HepG2 (cell line): ENCODE data around the gene SUOX.

Source experiments
- ARNT ChIP-seq: fragments of 450-650 bp; IDR thresholded peaks from 2 replicates; pipeline ENCODE4 v1.6.1; 2017
- ATRX ChIP-seq: sonication (generic); formaldehyde crosslinking; IDR thresholded peaks from 2 replicates; pipeline ENCODE4 v1.4.0; 2020; ENCODE audit warnings: missing genetic modification reagents, borderline replicate concordance
- CREB1 ChIP-seq, 2 experiments: fragments of 450-650 bp in 1 of 2; IDR thresholded peaks; 2 replicates each; pipeline ENCODE4 v1.6.1; 2016 to 2017; ENCODE audit warnings: control low read depth in 1 of 2, mild to moderate bottlenecking in 1 of 2, missing compliant biosample characterization in 1 of 2, missing genetic modification characterization in 1 of 2
- CTCF ChIP-seq: sonication (generic); formaldehyde crosslinking; IDR thresholded peaks from 2 replicates; pipeline ENCODE4 v1.5.0; 2020; ENCODE audit warnings: mild to moderate bottlenecking, missing genetic modification reagents, moderate library complexity
- MAFK ChIP-seq, 2 experiments: IDR thresholded peaks in 1 of 2; conservative IDR thresholded peaks in 1 of 2; 2 replicates each; pipeline ENCODE4 v1.6.1; 2011; ENCODE audit warnings: improper control_type of control experiment in 2 of 2, low read length in 2 of 2
- TAF1 ChIP-seq: sonication (generic); formaldehyde crosslinking; IDR thresholded peaks from 2 replicates; pipeline ENCODE4 v1.4.0; 2020; ENCODE audit warnings: missing genetic modification reagents
- TBP ChIP-seq: sonication (generic); formaldehyde crosslinking; IDR thresholded peaks from 2 replicates; pipeline ENCODE4 v1.5.0; 2020; ENCODE audit warnings: missing genetic modification reagents
- TFAP4 ChIP-seq: sonication (generic); IDR thresholded peaks from 2 replicates; pipeline ENCODE4 v1.6.1; 2016; ENCODE audit warnings: low read depth, borderline replicate concordance
- THAP9 ChIP-seq: sonication (generic); formaldehyde crosslinking; IDR thresholded peaks from 2 replicates; pipeline ENCODE4; 2020; ENCODE audit warnings: missing genetic modification reagents, mild to moderate bottlenecking, borderline replicate concordance
- ZNF75D ChIP-seq: sonication (generic); formaldehyde crosslinking; IDR thresholded peaks from 2 replicates; pipeline ENCODE4 v1.8.1; 2023; ENCODE audit warnings: missing genetic modification reagents, mild to moderate bottlenecking, borderline replicate concordance
- TF ChIP-seq, protein P1 (sequence below): sonication (generic); formaldehyde crosslinking; IDR thresholded peaks from 2 replicates; pipeline ENCODE4 v1.4.0; 2020; ENCODE audit warnings: missing genetic modification reagents
- TF ChIP-seq, protein P2 (sequence below): sonication (generic); formaldehyde crosslinking; IDR thresholded peaks from 2 replicates; pipeline ENCODE4 v1.4.0; 2020; ENCODE audit warnings: low read depth, mild to moderate bottlenecking, missing genetic modification reagents
- TF ChIP-seq, protein P3 (sequence below): sonication (generic); formaldehyde crosslinking; IDR thresholded peaks from 2 replicates; pipeline ENCODE4 v1.4.0; 2020; ENCODE audit warnings: low read depth, missing genetic modification reagents
- TF ChIP-seq, protein P4 (sequence below): sonication (generic); formaldehyde crosslinking; IDR thresholded peaks from 2 replicates; pipeline ENCODE4 v1.4.0; 2020; ENCODE audit warnings: missing genetic modification reagents

GRCh38 chr12:56010111-56010570, 13.1 kb downstream of the SUOX start:
- peak; percentile 80 for TF ChIP-seq TFAP4
- no peak for TF ChIP-seq ZNF75D (CRISPR knock-in tag)
- TF ChIP-seq CTCF (CRISPR knock-in tag): no peak
- TF ChIP-seq TAF1 (CRISPR knock-in tag): no peak
- TF ChIP-seq MAFK (conservative IDR thresholded peaks at IDR 0.05 in 1 of 2, IDR thresholded peaks at IDR 0.05 in 1 of 2; ENCODE audit: low read length in 2 of 2): no peak
- TF ChIP-seq, protein P1, sequence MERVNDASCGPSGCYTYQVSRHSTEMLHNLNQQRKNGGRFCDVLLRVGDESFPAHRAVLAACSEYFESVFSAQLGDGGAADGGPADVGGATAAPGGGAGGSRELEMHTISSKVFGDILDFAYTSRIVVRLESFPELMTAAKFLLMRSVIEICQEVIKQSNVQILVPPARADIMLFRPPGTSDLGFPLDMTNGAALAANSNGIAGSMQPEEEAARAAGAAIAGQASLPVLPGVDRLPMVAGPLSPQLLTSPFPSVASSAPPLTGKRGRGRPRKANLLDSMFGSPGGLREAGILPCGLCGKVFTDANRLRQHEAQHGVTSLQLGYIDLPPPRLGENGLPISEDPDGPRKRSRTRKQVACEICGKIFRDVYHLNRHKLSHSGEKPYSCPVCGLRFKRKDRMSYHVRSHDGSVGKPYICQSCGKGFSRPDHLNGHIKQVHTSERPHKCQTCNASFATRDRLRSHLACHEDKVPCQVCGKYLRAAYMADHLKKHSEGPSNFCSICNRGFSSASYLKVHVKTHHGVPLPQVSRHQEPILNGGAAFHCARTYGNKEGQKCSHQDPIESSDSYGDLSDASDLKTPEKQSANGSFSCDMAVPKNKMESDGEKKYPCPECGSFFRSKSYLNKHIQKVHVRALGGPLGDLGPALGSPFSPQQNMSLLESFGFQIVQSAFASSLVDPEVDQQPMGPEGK (CRISPR knock-in tag): peak; percentile 48
- TF ChIP-seq THAP9 (CRISPR knock-in tag): no peak
- TF ChIP-seq, protein P2, sequence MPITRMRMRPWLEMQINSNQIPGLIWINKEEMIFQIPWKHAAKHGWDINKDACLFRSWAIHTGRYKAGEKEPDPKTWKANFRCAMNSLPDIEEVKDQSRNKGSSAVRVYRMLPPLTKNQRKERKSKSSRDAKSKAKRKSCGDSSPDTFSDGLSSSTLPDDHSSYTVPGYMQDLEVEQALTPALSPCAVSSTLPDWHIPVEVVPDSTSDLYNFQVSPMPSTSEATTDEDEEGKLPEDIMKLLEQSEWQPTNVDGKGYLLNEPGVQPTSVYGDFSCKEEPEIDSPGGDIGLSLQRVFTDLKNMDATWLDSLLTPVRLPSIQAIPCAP (CRISPR knock-in tag): no peak
- no peak for TF ChIP-seq CREB1 (IDR thresholded peaks at IDR 0.05)
- peak; percentile 41; the same call in 1 of the 2 replicates for TF ChIP-seq CREB1 (CRISPR knock-in tag; IDR thresholded peaks at IDR 0.05)
- no peak for TF ChIP-seq ATRX
- TF ChIP-seq, protein P3, sequence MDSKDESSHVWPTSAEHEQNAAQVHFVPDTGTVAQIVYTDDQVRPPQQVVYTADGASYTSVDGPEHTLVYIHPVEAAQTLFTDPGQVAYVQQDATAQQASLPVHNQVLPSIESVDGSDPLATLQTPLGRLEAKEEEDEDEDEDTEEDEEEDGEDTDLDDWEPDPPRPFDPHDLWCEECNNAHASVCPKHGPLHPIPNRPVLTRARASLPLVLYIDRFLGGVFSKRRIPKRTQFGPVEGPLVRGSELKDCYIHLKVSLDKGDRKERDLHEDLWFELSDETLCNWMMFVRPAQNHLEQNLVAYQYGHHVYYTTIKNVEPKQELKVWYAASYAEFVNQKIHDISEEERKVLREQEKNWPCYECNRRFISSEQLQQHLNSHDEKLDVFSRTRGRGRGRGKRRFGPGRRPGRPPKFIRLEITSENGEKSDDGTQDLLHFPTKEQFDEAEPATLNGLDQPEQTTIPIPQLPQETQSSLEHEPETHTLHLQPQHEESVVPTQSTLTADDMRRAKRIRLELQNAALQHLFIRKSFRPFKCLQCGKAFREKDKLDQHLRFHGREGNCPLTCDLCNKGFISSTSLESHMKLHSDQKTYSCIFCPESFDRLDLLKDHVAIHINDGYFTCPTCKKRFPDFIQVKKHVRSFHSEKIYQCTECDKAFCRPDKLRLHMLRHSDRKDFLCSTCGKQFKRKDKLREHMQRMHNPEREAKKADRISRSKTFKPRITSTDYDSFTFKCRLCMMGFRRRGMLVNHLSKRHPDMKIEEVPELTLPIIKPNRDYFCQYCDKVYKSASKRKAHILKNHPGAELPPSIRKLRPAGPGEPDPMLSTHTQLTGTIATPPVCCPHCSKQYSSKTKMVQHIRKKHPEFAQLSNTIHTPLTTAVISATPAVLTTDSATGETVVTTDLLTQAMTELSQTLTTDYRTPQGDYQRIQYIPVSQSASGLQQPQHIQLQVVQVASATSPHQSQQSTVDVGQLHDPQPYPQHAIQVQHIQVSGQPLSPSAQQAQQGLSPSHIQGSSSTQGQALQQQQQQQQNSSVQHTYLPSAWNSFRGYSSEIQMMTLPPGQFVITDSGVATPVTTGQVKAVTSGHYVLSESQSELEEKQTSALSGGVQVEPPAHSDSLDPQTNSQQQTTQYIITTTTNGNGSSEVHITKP (CRISPR knock-in tag): 0 out of 2 replicates have a peak, but pooled peaks have one; percentile 15
- TF ChIP-seq TBP (CRISPR knock-in tag): no peak
- TF ChIP-seq, protein P4, sequence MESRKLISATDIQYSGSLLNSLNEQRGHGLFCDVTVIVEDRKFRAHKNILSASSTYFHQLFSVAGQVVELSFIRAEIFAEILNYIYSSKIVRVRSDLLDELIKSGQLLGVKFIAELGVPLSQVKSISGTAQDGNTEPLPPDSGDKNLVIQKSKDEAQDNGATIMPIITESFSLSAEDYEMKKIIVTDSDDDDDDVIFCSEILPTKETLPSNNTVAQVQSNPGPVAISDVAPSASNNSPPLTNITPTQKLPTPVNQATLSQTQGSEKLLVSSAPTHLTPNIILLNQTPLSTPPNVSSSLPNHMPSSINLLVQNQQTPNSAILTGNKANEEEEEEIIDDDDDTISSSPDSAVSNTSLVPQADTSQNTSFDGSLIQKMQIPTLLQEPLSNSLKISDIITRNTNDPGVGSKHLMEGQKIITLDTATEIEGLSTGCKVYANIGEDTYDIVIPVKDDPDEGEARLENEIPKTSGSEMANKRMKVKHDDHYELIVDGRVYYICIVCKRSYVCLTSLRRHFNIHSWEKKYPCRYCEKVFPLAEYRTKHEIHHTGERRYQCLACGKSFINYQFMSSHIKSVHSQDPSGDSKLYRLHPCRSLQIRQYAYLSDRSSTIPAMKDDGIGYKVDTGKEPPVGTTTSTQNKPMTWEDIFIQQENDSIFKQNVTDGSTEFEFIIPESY (CRISPR knock-in tag): no peak
- no peak for TF ChIP-seq ARNT
